Stimulated activated memory B cell treated with anti-CD40 and anti-IgM and Interleukin-4, amounts not matched to agents 10 μg/mL and 1 μg/mL and 100 μg/mL, for 72 hours (primary cell): ENCODE data around the gene BRWD1.
A peak's percentile ranks its signal among the peaks of the same experiment; 100 is the strongest.

ENCODE experiments used
- ATAC-seq: fragments of 150-1000 bp; cut with Tn5 transposase; 2 replicates; pipeline ENCODE4 v1.10.0; 2021
- H3K27ac Mint-ChIP-seq: one replicate; pipeline ENCODE4 v1.8.0; 2022; ENCODE audit warnings: mild to moderate bottlenecking, mixed read lengths
- H3K27me3 Mint-ChIP-seq: one replicate; pipeline ENCODE4 v1.8.0; 2022; ENCODE audit warnings: mixed read lengths
- H3K36me3 Mint-ChIP-seq: one replicate; pipeline ENCODE4 v1.8.0; 2022; ENCODE audit warnings: mixed read lengths
- H3K4me1 Mint-ChIP-seq: one replicate; pipeline ENCODE4 v1.8.0; 2022; ENCODE audit warnings: mixed read lengths
- H3K4me3 Mint-ChIP-seq: one replicate; pipeline ENCODE4 v1.8.0; 2022; ENCODE audit warnings: mild to moderate bottlenecking, moderate library complexity, mixed read lengths
- H3K9me3 Mint-ChIP-seq: one replicate; pipeline ENCODE4 v1.8.0; 2022; ENCODE audit warnings: mixed read lengths

BRWD1 gene

DNA sequence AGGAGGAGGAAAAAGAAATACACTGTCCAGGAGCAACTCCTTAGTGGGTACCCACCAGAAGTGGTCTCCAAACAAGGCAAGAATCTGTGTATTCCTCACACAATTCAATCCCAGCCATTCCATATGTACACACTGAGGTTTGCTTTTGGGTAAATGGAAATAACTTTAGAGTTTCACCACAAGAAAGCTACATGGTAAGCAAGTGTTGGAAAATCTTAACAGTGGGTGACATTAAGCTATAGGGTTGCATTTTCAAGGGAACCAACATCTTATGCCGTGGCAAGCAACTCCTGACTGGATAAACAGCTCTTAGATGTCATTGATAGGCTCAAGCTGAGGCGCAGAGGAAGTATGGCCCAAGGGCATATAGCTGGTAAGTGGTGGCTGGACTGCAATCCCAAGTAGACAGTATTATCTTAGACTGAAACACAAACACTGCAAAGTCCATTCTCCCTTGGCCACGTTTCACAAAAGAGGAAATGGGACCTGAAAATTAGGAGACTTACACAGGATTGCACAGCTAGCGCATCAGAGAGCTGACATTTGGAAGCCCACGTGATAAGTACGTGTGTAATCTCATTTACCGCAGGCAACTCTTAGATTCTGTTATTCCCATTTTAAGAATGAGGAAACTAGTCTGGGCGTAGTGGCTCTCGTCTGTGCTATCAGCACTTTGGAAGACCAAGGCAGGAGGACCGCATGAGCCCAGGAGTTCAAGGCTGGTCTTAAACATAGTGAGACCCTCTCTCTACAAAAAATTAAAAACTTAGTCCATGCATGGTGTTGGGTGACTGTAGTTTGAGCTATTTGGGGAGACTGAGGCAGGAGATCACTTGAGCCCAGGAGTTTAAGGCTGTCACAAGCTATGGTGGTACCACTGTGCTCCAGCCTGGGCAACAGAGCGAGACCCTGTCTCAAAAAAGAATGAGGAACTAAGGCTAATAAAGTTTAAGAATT lies 4.0 kb upstream of the BRWD1 start:
- Mint-ChIP-seq H3K36me3 (no peaks in the 10 kb centered on the region), H3K4me3 (no peak overlapping the region), H3K27me3 (no peaks in the 10 kb centered on the region), H3K4me1 (peaks cover 49% of the 10 kb centered on the region), H3K27ac (peak overlapping the region; percentile 10), H3K9me3 (no peaks in the 10 kb centered on the region)
- ATAC-seq: no peak

DNA sequence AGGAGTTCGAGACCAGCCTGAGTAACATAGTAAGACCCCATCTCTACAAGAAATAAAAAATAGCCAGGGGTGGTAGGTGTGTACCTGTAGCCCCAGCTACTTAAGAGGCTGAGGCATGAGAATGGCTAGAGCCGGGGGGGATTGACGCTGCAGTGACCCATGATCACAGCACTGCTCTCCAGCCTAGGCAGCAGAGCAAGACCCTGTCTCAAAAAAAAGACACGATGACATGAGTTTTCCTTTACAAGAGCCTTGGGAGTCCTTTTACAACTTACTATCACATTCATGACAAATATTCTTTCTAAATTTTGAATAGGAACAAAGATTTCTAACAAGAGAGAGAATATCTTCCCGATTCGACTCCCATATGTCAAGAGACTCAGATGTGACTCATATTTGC lies 3.3 kb upstream of the BRWD1 start:
- ATAC-seq: no peak
- H3K9me3 Mint-ChIP-seq: no peaks in the 10 kb centered on the region
- no peak overlapping the region for H3K4me3 Mint-ChIP-seq
- peak overlapping the region; percentile 10 for H3K27ac Mint-ChIP-seq
- H3K27me3 Mint-ChIP-seq: no peaks in the 10 kb centered on the region
- H3K4me1 Mint-ChIP-seq: peaks cover 55% of the 10 kb centered on the region
- peaks cover 6% of the 10 kb centered on the region for H3K36me3 Mint-ChIP-seq

DNA sequence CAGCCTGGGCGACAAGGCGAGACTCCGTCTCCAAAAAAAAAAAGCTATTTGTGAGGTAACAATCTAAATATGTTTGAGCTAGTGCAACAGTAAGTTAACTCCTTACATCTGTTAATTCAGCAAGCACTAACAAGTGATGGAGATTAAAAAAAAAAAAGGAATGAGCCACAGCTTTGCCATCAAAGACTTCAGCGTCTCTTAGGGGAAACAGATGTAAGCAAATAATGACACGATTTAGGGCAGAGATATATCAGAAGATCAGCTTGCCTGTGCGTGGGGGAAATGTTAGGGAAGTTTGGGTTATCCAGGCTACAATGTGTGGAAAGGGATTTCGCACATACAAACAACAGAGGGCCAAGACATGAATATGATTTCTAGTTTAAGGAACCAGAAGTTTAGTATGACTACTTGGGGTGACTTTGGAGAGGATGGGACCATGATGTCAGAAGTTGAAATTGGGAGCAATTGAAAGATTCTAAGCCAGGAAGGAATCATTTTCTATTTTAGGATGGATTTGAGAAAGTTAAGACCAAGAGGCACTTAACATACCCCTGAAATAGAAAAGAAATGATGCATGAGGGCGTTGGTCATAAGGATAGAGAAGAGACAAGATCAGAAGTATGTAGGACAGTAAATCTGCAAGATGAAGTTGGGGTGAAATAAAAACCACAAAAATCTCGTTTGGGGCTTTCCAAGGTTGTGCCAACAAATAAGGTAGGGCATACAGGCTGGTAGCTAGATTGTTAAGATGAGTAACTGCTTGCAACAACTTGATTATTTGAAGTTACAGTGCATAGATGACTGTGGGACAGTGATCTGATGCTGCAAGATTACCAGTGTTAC lies 2.4 kb upstream of the BRWD1 start:
- Mint-ChIP-seq H3K36me3 (peaks cover 11% of the 10 kb centered on the region), H3K27me3 (no peaks in the 10 kb centered on the region), H3K4me1 (peaks cover 61% of the 10 kb centered on the region), H3K27ac (peak overlapping the region; percentile 10), H3K9me3 (no peaks in the 10 kb centered on the region), H3K4me3 (no peak overlapping the region)
- no peak for ATAC-seq

DNA sequence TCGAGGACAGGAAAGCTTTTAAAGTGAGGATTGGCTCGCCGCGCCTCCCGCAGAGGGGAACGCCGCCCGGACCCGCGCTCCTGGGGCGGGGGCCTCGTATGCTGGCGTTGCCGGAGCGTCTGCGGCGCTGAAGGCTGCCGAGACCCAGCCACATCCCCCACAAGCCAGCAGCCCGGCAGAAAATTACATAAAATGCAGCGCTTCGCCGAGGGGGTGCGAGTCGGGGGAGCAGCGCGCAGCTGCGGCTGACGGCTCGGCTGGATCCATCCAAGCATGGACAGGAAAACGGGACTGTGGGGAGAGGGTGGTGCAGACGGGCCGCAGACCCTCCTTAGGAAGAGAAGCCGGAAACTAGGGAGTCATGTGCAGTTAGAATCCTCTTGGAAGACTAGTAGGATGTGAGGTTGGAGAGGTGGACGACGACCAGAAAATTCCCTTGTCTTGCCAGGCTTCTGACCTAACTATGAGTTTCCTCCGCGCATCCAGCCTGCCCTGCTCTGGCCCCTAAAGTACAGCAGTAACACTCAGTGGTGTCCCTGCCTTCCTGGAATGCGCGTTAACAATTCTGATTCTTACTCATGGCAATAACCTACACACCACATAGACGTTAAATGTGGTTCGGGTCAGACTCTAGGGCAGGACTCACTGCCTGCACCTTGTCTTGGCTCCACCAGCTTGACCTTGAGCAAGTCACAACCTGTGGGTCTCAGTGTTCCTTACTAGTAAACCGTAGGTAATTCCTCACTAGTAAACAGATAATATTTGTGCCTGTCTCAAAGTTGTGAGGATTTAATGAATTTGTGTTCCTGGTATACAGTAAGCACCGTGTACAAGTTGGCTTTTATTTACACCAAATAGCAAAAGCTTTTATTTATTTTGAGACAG lies 953 bp upstream of the BRWD1 start:
- no peaks in the 10 kb centered on the region for H3K27me3 Mint-ChIP-seq
- peak overlapping the region; percentile 93 for H3K27ac Mint-ChIP-seq
- peaks cover 18% of the 10 kb centered on the region for H3K36me3 Mint-ChIP-seq
- H3K4me1 Mint-ChIP-seq: peaks cover 65% of the 10 kb centered on the region
- peak; percentile 10 for ATAC-seq
- peak overlapping the region; percentile 98 for H3K4me3 Mint-ChIP-seq
- no peaks in the 10 kb centered on the region for H3K9me3 Mint-ChIP-seq

DNA sequence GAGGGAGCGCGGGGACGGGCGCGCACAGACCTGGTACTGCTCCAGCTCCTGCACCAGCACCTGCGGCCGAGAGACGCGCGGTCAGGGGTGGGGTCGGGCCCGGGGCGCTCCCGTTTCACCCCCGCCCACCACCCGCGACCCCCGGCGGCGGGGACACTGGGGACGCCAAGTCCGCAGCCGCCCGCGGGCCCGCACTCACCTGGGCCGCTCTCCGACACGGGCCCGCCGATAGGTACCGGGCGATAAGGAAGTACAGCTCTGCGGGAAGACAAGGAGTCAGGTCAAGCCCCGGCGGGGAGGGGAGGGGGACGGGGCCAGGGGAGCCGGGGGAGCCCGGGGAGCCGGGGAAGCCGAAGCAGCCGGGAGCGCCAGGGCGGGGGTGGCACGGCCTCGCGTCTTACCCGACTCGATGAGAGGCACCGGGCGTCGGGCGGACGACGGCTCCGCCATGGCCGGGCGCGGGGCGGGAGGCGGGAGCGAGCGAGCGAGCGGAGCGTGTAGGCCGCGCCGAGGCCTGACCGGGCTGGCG lies 326 bp downstream of the BRWD1 start:
- Mint-ChIP-seq H3K27ac (peak overlapping the region; percentile 93), H3K9me3 (no peaks in the 10 kb centered on the region), H3K4me3 (peak overlapping the region; percentile 98), H3K4me1 (peaks cover 60% of the 10 kb centered on the region), H3K27me3 (no peaks in the 10 kb centered on the region), H3K36me3 (peaks cover 29% of the 10 kb centered on the region)
- ATAC-seq: peak; percentile 53

DNA sequence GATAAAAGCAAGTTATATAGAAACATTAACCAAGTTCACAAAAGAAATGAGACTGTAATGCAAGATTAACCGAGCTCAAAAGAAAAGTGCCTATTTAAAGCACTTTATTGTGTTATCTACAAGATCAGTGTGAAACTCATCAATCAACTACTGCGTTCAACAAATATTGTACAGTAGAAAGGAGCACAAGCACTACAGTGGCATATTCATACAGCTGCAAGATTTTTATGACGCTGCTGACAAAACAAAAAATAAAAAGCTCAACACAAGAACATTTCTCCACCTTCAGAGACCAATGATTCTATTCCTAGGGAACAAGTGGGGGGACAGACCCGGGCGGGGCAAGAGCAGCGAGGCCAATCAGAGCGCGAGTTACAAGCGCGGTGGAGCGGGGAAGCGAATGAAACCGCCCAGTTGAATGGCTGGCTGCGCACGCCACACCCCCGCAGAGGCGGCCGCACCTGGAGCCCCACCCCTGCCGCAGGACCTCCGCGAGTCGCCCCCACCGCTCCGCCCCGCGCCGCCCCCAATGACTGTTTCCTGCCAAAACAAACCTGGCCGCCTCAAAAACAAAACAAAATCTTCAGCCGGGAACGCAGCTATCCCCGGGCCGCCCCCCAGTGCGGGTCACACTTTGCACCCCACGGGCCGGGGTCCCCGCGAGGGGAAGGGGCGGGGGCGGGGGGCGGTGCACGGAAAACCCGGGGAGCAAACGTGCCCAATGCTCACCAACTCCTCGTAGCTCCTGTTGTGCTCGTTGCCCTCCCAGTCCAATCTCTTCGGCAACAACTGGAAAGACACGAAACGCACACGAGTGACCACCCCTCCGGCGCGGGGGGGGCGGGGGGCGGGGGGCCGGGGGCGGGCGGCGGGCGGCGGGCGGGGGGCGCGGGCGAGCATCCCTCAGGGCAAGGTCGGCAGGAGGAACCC lies 1.1 kb downstream of the BRWD1 start:
- peak; percentile 91 for ATAC-seq
- H3K4me3 Mint-ChIP-seq: peak overlapping the region; percentile 98
- no peaks in the 10 kb centered on the region for H3K27me3 Mint-ChIP-seq
- peak overlapping the region; percentile 93 for H3K27ac Mint-ChIP-seq
- H3K9me3 Mint-ChIP-seq: no peaks in the 10 kb centered on the region
- peaks cover 29% of the 10 kb centered on the region for H3K36me3 Mint-ChIP-seq
- peaks cover 53% of the 10 kb centered on the region for H3K4me1 Mint-ChIP-seq

DNA sequence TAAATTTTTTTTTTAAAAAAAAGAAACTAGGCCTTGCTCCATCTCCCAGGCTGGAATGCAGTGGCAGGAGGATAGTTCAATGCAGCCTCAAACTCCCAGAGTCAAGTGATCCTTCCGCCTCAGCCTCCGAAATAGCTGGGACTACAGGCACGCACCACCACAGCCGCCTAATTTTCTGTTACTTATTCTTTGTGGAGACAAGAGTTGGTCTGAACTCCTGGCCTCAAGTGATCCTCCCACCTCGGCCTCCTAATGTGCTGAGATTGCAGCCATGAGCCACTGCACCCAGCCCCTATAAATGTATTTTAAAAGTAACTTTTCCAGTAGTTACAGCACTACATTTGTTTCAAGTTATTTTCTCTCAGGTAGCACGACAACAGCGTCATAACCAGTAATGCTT lies 2.3 kb downstream of the BRWD1 start:
- H3K36me3 Mint-ChIP-seq: peaks cover 29% of the 10 kb centered on the region
- no peak overlapping the region for H3K27ac Mint-ChIP-seq

DNA sequence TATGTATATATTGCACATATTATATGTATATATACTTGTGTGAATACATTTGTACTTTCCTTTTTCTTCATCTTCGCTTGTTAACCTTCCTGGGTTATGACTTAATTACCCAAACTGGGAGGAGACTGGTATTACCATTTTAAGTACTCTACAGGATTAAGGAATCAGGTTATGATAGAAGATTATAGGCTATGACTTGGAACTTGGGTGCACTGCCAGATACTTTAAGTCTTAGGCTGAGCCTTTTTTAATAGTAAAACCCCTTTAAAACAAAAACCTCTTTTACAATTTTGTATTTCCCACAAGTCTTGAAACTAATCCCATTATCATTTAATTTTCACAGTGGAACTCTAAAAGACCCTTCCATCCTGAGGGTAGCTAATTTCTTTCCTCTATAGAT lies 6.0 kb downstream of the BRWD1 start:
- Mint-ChIP-seq H3K27ac (no peak overlapping the region), H3K4me1 (peaks cover 33% of the 10 kb centered on the region), H3K9me3 (no peaks in the 10 kb centered on the region), H3K4me3 (no peak overlapping the region), H3K27me3 (no peaks in the 10 kb centered on the region), H3K36me3 (peaks cover 36% of the 10 kb centered on the region)
- no peak for ATAC-seq

More for the DNA sequence above, 2.3 kb downstream of the BRWD1 start:
- H3K9me3 Mint-ChIP-seq: no peaks in the 10 kb centered on the region
- no peaks in the 10 kb centered on the region for H3K27me3 Mint-ChIP-seq
- ATAC-seq: no peak
- peaks cover 45% of the 10 kb centered on the region for H3K4me1 Mint-ChIP-seq
- no peak overlapping the region for H3K4me3 Mint-ChIP-seq

DNA sequence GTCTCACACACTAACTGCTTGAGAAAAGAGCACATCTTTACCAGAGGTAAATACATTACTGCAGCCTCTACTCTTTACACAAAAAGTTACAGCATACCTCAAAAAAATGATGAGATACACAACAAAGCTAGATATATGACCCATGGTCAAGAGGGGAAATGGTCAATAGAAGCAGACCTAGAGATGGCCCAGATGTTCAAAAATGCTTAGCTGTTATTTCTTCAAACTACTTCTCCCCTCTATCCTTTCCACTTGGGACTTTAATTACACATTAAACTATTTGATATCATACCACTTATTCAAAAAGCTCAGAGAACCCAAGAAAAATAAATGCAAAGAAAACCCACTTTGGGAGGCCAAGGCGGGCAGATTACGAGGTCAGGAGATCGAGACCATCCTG lies 12.8 kb downstream of the BRWD1 start:
- H3K36me3 Mint-ChIP-seq: peaks cover 40% of the 10 kb centered on the region
- peaks cover 2% of the 10 kb centered on the region for H3K9me3 Mint-ChIP-seq
- ATAC-seq: no peak
- no peak overlapping the region for H3K27ac Mint-ChIP-seq
- no peaks in the 10 kb centered on the region for H3K27me3 Mint-ChIP-seq
- H3K4me1 Mint-ChIP-seq: peaks cover 14% of the 10 kb centered on the region
- H3K4me3 Mint-ChIP-seq: no peak overlapping the region

DNA sequence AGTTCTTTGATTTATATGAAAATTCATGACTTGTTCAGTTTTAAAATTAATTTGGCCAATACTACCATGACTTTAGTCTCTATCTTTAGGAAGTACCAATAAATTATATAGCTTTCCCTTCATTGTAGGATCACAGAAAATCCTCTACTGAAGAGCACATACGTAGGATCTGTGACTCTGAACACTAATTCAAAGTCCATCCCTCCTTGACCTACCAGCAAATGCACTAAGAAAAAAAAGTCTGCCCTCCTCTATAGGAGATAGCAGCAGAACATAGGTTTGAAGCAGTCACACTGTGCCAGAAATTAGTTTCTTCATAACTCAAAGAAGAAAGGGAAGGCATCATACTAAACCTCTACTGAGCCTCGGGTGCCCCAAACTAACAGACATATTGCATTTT lies 16.5 kb downstream of the BRWD1 start:
- no peak overlapping the region for H3K4me3 Mint-ChIP-seq
- peaks cover 2% of the 10 kb centered on the region for H3K9me3 Mint-ChIP-seq
- ATAC-seq: no peak
- H3K4me1 Mint-ChIP-seq: peaks cover 7% of the 10 kb centered on the region
- H3K27me3 Mint-ChIP-seq: no peaks in the 10 kb centered on the region
- H3K36me3 Mint-ChIP-seq: peaks cover 65% of the 10 kb centered on the region
- H3K27ac Mint-ChIP-seq: no peak overlapping the region

DNA sequence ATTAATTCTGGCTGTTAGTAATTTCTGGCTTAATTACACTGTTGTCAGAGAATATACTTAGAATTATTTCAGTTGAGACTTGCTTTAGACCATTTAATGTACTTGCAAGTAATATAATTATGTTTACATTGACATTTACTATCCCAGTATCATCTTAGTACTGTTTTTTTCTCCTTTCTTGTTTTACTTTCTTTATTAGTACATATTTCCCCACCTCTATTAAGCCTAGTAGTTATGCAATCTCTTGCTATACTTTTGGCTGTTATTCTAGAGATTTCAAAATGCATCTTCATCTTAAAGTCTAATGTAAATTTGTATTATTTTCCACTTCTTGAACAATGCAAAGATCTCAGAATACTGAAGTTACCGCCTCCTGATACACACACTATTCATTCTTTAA lies 24.4 kb downstream of the BRWD1 start:
- Mint-ChIP-seq H3K36me3 (peaks cover 81% of the 10 kb centered on the region), H3K27me3 (no peaks in the 10 kb centered on the region), H3K27ac (no peak overlapping the region), H3K9me3 (peaks cover 2% of the 10 kb centered on the region), H3K4me3 (no peak overlapping the region), H3K4me1 (no peaks in the 10 kb centered on the region)
- ATAC-seq: no peak

DNA sequence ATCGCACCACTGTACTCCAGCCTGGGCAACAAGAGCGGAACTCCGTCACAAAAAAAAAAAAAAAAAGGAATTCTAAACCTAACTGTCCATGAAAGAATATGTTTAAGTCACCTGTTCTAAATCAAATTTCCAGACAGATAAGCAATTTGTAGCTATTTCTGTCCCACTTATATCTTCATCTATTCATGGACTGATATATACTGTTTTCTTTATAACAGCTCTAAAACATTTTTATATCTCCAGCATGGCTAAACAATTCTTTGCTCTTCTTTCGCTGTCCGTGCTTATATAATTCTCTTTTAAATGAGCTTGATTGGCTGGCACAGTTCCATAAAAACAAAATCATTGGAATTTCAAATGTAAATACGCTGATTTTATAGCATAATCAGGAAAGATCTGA lies 30.5 kb downstream of the BRWD1 start:
- Mint-ChIP-seq H3K36me3 (peaks cover 35% of the 10 kb centered on the region), H3K4me1 (no peaks in the 10 kb centered on the region), H3K27me3 (no peaks in the 10 kb centered on the region), H3K9me3 (no peaks in the 10 kb centered on the region), H3K27ac (no peak overlapping the region), H3K4me3 (no peak overlapping the region)
- no peak for ATAC-seq

DNA sequence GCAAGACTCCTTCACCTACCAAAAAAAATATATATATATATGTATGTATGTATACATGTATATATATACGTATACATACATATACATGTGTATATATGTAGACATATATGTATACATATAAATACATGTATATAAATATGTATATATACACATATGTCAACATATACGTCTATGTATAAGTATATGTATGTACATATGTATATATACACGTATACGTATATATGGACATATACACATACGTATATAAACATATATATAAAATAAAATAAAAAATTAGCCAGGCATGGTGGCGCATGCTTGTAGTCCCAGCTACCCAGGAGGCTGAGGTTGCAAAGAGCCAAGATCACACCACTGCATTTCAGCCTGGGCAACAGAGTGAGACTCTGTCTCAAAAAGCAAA lies 31.6 kb downstream of the BRWD1 start:
- Mint-ChIP-seq H3K4me3 (no peak overlapping the region), H3K36me3 (peaks cover 25% of the 10 kb centered on the region), H3K9me3 (no peaks in the 10 kb centered on the region), H3K27me3 (no peaks in the 10 kb centered on the region), H3K27ac (no peak overlapping the region), H3K4me1 (no peaks in the 10 kb centered on the region)
- ATAC-seq: no peak

DNA sequence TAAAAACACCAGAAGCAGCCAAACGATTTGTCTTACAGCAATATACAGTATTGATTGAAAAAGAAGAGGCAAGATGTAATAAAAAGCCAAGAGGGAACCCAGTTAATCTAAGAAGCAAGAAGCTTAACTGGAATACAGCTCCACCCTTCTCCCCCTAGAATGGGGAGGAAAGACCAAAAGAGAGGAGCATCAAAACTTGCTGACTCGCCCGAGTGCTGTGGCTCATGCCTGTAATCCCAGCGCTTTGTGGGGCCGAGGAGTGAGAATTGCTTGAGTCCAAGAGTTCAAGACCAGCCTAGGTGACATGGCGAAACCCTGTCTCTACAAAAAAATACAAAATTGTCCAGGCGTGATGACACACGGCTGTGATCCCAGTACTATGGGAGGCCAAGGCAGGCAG lies 32.2 kb downstream of the BRWD1 start:
- Mint-ChIP-seq H3K27ac (no peak overlapping the region), H3K9me3 (no peaks in the 10 kb centered on the region), H3K4me3 (no peak overlapping the region), H3K27me3 (no peaks in the 10 kb centered on the region), H3K36me3 (peaks cover 23% of the 10 kb centered on the region), H3K4me1 (no peaks in the 10 kb centered on the region)
- ATAC-seq: no peak
